Skin of body (tissue), 1 donor: ENCODE results near the gene TLE5. TPM values are rescaled to one million over a fixed set of nuclear protein-coding genes. Genes with fewer than 3 reads are reported as not detected.

Source experiments
- total RNA-seq: library from RNA; depleted of rRNA; stranded (reverse); fragments of >200 nt; gene quantifications from one replicate; pipeline ENCODE4 v1.2.3, GENCODE V29; 2014

The TLE5 gene
- total RNA-seq, 1 donor from 2014 or later = 69.0 TPM

Other genes starting within 250 kb of the TLE5 start
- 5.8 TPM for gene ZNF554, start 242.6 kb downstream of the TLE5 start, total RNA-seq
- 8.4 TPM for gene ZNF555, start 221.0 kb downstream of the TLE5 start, total RNA-seq
- 4.6 TPM for gene ZNF556, start 195.2 kb downstream of the TLE5 start, total RNA-seq
- 9.1 TPM for gene ZNF57, start 161.6 kb downstream of the TLE5 start, total RNA-seq
- 5.0 TPM for gene ZNF77, start 117.5 kb downstream of the TLE5 start, total RNA-seq
- gene TLE6, start 84.9 kb downstream of the TLE5 start, total RNA-seq = 0.79 TPM
- 10.9 TPM for gene TLE2, start 33.2 kb downstream of the TLE5 start, total RNA-seq
- 29.6 TPM for gene GNA11, start 31.9 kb upstream of the TLE5 start, total RNA-seq
- 13.2 TPM for gene GNA15, start 73.5 kb upstream of the TLE5 start, total RNA-seq
- gene S1PR4, start 116.3 kb upstream of the TLE5 start, total RNA-seq = 1.9 TPM
- gene NCLN, start 123.4 kb upstream of the TLE5 start, total RNA-seq = 10.9 TPM
- 0.30 TPM for gene CELF5, start 162.2 kb upstream of the TLE5 start, total RNA-seq